ENCODE results near the gene EXOC4.

EXOC4 gene

DNA sequence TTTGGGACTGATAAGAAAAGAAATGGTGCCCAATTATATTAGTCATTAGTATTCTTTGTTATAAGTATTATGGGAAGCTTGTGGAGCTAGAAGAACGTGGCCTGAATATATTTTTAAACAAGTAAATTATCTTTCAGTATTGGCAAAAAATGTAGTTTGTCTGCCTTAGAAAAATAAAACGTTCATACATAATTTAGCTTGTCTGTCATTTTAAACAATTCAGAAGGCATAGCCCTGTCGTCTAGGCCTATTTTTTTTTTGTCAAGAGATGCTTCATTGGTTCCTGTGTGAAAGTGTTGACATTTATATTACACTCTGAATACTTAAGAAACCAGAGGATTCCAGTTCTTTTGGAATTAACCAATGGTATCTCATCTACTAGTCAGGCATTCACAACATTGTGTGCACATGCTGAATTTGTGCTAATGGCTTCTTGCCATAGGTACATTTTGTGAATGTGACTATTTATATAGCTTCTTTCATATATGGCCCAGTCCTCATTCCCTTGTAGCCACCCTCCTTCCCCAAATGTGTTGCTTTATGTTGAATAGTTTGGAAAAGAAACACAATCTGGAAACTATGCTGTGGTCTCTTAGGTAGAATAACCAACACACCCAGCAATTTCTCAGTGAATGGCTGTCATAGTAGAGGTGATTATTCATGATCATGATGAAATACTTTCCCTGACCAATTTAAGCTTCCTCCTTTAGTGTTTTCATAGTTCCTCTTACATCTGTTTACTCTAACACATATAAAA lies 435.8 kb downstream of the EXOC4 start:
- Histone ChIP-seq H3K27me3 (ENCODE audit: control insufficient read depth, low read length) (no peaks in the 10 kb centered on the region), H3K79me2 (ENCODE audit: control insufficient read depth, low read length) (no peaks in the 10 kb centered on the region), H3K9me2 (replicated peaks; ENCODE audit: control insufficient read depth, low read length) (no peaks in the 10 kb centered on the region), H3K4me2 (ENCODE audit: low read length) (no peak overlapping the region), H3K9me3 (ENCODE audit: control insufficient read depth, insufficient read depth, low read length) (no peaks in the 10 kb centered on the region), H3K4me1 (ENCODE audit: control insufficient read depth, low read length) (no peaks in the 10 kb centered on the region), H3K36me3 (ENCODE audit: control insufficient read depth, low read length) (no peaks in the 10 kb centered on the region), H3K27ac (ENCODE audit: low read depth, low read length) (no peak overlapping the region), H4K20me1 (ENCODE audit: control insufficient read depth, insufficient read depth, low read depth, low read length) (no peaks in the 10 kb centered on the region), H3K4me3 (ENCODE audit: low read length) (no peak overlapping the region), H3F3A (ENCODE audit: control insufficient read depth, insufficient read depth) (no peaks in the 10 kb centered on the region)
- TF ChIP-seq EZH2phosphoT487 (IDR thresholded peaks at IDR 0.05; ENCODE audit: borderline replicate concordance, low read length): no peak
- TF ChIP-seq, protein P1, sequence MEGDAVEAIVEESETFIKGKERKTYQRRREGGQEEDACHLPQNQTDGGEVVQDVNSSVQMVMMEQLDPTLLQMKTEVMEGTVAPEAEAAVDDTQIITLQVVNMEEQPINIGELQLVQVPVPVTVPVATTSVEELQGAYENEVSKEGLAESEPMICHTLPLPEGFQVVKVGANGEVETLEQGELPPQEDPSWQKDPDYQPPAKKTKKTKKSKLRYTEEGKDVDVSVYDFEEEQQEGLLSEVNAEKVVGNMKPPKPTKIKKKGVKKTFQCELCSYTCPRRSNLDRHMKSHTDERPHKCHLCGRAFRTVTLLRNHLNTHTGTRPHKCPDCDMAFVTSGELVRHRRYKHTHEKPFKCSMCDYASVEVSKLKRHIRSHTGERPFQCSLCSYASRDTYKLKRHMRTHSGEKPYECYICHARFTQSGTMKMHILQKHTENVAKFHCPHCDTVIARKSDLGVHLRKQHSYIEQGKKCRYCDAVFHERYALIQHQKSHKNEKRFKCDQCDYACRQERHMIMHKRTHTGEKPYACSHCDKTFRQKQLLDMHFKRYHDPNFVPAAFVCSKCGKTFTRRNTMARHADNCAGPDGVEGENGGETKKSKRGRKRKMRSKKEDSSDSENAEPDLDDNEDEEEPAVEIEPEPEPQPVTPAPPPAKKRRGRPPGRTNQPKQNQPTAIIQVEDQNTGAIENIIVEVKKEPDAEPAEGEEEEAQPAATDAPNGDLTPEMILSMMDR (IDR thresholded peaks at IDR 0.05; ENCODE audit: low read depth, low read length, poor library complexity, severe bottlenecking): no peak

DNA sequence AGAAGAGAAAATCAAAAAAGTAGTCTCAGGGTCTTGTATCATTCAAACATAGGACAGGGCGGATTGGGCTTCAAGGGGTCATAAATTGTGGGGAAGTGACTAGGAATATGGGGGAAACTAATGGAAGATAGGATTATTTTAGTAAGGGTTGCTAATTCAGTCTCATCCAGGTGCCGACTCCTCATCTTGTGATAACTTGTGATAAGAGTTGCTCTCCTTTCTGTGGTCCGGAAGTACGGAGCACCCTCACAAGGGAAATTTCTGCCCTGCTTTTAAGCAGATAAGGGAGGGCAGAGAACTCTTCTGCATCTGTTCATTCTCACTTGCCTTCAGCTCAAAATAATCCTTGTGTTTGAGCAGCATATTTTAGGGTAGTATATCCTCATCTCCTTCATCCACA lies 437.9 kb downstream of the EXOC4 start:
- Histone ChIP-seq H3K79me2 (ENCODE audit: control insufficient read depth, low read length) (no peaks in the 10 kb centered on the region), H3K27ac (ENCODE audit: low read depth, low read length) (no peak overlapping the region), H3K36me3 (ENCODE audit: control insufficient read depth, low read length) (no peaks in the 10 kb centered on the region), H3K4me1 (ENCODE audit: control insufficient read depth, low read length) (no peaks in the 10 kb centered on the region), H3K4me2 (ENCODE audit: low read length) (no peak overlapping the region), H3K4me3 (ENCODE audit: low read length) (no peak overlapping the region), H3K9me2 (replicated peaks; ENCODE audit: control insufficient read depth, low read length) (no peaks in the 10 kb centered on the region), H3K27me3 (ENCODE audit: control insufficient read depth, low read length) (no peaks in the 10 kb centered on the region), H3K9me3 (ENCODE audit: control insufficient read depth, insufficient read depth, low read length) (no peaks in the 10 kb centered on the region), H3F3A (ENCODE audit: control insufficient read depth, insufficient read depth) (no peaks in the 10 kb centered on the region), H4K20me1 (ENCODE audit: control insufficient read depth, insufficient read depth, low read depth, low read length) (no peaks in the 10 kb centered on the region)
- TF ChIP-seq, protein P1 (IDR thresholded peaks at IDR 0.05; ENCODE audit: low read depth, low read length, poor library complexity, severe bottlenecking): no peak
- TF ChIP-seq EZH2phosphoT487 (IDR thresholded peaks at IDR 0.05; ENCODE audit: borderline replicate concordance, low read length): no peak

DNA sequence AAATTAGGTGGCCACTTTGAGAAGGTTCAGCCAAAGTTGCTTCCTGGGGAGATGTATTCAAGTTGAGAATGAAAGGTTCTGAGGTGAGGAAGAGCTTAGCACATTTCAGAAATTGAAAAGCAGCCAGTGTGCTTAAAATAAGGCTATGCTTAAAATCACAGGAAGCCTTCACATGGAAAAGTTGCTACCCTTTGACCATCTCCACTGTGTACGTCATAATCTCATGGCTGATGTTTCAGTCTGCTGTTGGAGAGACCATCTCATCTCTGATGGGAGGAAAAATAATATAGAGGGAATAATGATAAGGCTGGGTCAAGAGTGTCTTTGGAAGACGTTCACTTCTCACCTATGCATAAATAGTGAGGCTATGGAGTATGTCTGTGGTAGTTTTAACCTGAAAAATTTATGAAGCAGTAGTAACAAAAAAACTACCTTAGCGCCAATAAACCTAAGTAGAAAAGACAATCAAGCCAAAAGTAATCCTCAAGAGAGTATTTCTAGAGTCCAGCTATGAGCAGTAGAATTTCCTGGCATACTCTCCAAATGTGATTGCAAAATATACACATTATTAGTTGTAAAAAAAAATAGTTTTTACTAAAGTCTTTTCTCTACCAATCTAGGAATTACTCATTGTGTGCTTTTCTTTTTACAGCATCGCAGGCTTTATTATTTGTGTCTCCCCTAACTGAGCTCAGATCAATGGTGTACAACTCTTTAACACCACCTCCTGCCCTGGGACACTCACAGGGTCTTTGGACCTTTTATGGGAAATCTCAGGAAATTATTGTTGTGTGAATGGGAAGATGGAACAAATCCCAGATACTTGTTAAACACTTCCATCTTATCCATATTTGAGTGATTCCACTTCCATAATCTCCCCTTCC lies 439.1 kb downstream of the EXOC4 start:
- H3K36me3 ChIP-seq (ENCODE audit: control insufficient read depth, low read length): no peaks in the 10 kb centered on the region
- H3K4me2 ChIP-seq (ENCODE audit: low read length): no peak overlapping the region
- H3K79me2 ChIP-seq (ENCODE audit: control insufficient read depth, low read length): no peaks in the 10 kb centered on the region
- no peak for TF ChIP-seq EZH2phosphoT487 (IDR thresholded peaks at IDR 0.05; ENCODE audit: borderline replicate concordance, low read length)
- TF ChIP-seq, protein P1 (IDR thresholded peaks at IDR 0.05; ENCODE audit: low read depth, low read length, poor library complexity, severe bottlenecking): no peak
- no peaks in the 10 kb centered on the region for H3K27me3 ChIP-seq (ENCODE audit: control insufficient read depth, low read length)
- H3K9me2 ChIP-seq (replicated peaks; ENCODE audit: control insufficient read depth, low read length): no peaks in the 10 kb centered on the region
- no peaks in the 10 kb centered on the region for H3K4me1 ChIP-seq (ENCODE audit: control insufficient read depth, low read length)
- no peak overlapping the region for H3K27ac ChIP-seq (ENCODE audit: low read depth, low read length)
- H3F3A ChIP-seq (ENCODE audit: control insufficient read depth, insufficient read depth): no peaks in the 10 kb centered on the region
- no peaks in the 10 kb centered on the region for H3K9me3 ChIP-seq (ENCODE audit: control insufficient read depth, insufficient read depth, low read length)
- no peak overlapping the region for H3K4me3 ChIP-seq (ENCODE audit: low read length)
- no peaks in the 10 kb centered on the region for H4K20me1 ChIP-seq (ENCODE audit: control insufficient read depth, insufficient read depth, low read depth, low read length)

Measured in DOHH2 (cell line).